HG03066 (cell line): Measurements from ENCODE around the gene PIK3R5.
"Not testable (repeated sequence)": the region's sequence is repeated elsewhere in the genome, so short reads cannot be mapped to it uniquely, and the experiment has no call there.

Experiments
- ATAC-seq: cut with Tn5 transposase; IDR thresholded peaks from one replicate; pipeline ENCODE4 v1.9.1; 2021; ENCODE audit warnings: low read depth; ENCODE audit not compliant: unreplicated experiment

Gene PIK3R5

GRCh38 chr17:8865811-8866210 is 99.7 kb downstream of the PIK3R5 start:
- no peak for ATAC-seq

- no peak for ATAC-seq
These were observed 100.1 kb downstream of the PIK3R5 start for GRCh38 chr17:8865385-8865784.

GRCh38 chr17:8862213-8863056 is 103.1 kb downstream of the PIK3R5 start:
- no peak for ATAC-seq

- no peak for ATAC-seq
These were observed 103.9 kb downstream of the PIK3R5 start for GRCh38 chr17:8861495-8862181.

GRCh38 chr17:8859804-8860430 is 105.6 kb downstream of the PIK3R5 start:
- no peak for ATAC-seq

- no peak for ATAC-seq
These were observed 106.3 kb downstream of the PIK3R5 start for GRCh38 chr17:8859027-8859803.

- ATAC-seq, result peak; percentile 46
These were observed 107.6 kb downstream of the PIK3R5 start for GRCh38 chr17:8857919-8858318.

GRCh38 chr17:8856869-8857575 is 108.5 kb downstream of the PIK3R5 start:
- ATAC-seq, result no peak

- ATAC-seq, result not testable (repeated sequence)
These were observed 109.3 kb downstream of the PIK3R5 start for GRCh38 chr17:8856205-8856603.

- ATAC-seq, result peak; percentile 35
These were observed 109.9 kb downstream of the PIK3R5 start for GRCh38 chr17:8855477-8856204.

- no peak for ATAC-seq
These were observed 113.9 kb downstream of the PIK3R5 start for GRCh38 chr17:8851600-8851999.

GRCh38 chr17:8849311-8850041 is 116.0 kb downstream of the PIK3R5 start:
- no peak for ATAC-seq

GRCh38 chr17:8847891-8848290 is 117.6 kb downstream of the PIK3R5 start:
- no peak for ATAC-seq

GRCh38 chr17:8846768-8847211 is 118.7 kb downstream of the PIK3R5 start:
- ATAC-seq, result no peak

- no peak for ATAC-seq
These were observed 121.0 kb downstream of the PIK3R5 start for GRCh38 chr17:8844229-8845218.

GRCh38 chr17:8843344-8843743 is 122.2 kb downstream of the PIK3R5 start:
- ATAC-seq, result no peak

- no peak for ATAC-seq
These were observed 123.7 kb downstream of the PIK3R5 start for GRCh38 chr17:8841844-8842243.
